ENCODE measurements around the gene LRP1B. TPM values are rescaled to one million over a fixed set of nuclear protein-coding genes. Genes with fewer than 3 reads are reported as not detected.
"Not testable (repeated sequence)": the region's sequence is repeated elsewhere in the genome, so short reads cannot be mapped to it uniquely, and the experiment has no call there.

Gene LRP1B
- polyA plus RNA-seq, 4 donors, result 0.92 to 3.7 (median 1.3) TPM

GRCh38 chr2:140683658-140684057, 1447.2 kb downstream of the LRP1B start:
- no peak for DNase-seq (ENCODE audit: low read depth in 4 of 4, low spot score in 3 of 4)

DNA sequence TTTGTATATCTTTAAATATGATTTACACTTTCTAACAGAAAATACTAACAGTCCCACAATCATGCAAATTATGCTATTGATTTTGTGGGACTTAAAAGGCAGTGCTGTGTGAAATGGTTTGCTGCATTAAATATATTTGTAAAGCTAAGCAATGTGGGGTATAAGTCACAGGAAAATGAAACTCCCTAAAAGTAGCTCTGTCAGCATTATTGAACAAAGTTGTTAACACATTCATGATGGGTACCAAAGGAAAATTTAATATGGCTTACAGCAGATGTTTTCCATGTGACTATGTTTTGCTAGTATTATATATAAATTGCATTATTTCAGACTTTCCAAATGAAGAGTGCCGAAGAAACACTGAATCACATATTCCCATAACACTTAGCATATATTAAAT, 1450.0 kb downstream of the LRP1B start:
- DNase-seq (ENCODE audit: low read depth in 4 of 4, low spot score in 3 of 4), result no peak

DNA sequence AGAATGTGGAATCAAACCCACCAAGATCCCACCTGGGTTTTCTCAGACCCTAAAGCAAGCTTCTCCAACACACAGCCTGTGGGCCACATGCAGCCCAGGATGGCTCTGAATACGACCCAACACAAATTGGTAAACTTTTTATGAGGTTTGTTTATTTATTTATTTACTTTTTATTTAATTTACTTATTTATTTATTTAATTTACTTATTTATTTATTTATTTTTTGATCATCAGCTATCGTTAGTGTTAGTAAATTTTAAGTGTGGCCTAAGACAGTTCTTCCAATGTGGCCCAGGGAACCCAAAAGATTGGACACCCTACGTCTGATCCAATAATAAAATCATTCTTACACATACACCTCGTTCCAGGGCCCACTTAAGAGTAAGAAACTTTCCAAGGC, 1451.1 kb downstream of the LRP1B start:
- no peak for DNase-seq (ENCODE audit: low read depth in 4 of 4, low spot score in 3 of 4)

DNA sequence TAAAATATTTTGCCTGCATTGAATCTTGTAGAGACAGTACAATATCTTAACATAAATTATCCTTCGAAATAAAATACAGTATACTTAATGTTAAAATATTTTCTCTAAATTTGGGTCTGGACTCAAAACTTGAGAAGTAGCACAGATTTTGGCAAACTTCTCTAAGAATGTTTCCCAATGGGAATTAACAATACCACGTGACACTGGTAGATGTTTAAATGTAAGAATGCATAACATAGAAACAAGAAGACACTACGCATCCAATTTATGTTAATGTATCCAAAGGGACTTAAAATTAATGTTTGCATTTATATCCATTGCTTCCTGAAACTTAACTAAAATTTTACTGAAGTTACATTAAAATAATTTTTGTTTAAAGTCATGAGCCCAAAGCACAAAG, 1460.9 kb downstream of the LRP1B start:
- DNase-seq (ENCODE audit: low read depth in 4 of 4, low spot score in 3 of 4), result no peak

DNA sequence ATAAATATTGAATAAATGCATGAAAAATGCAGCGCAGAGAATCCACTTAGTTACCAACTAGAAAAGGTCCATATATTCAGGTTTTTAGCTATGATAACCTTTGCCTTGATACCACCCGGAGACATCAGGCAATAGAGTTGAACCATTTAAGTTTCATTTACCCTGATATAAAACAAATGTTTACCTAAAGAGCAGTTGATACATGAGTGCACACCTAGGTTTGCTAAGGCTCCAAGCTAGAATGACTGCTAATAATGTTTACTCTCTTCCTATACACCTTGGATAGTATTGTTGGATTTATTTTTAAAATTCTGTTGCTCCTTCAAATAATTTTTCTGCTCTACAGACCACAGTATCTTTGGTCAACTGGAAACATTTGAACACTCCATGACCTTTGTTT, 1463.6 kb downstream of the LRP1B start:
- DNase-seq (ENCODE audit: low read depth in 4 of 4, low spot score in 3 of 4), result no peak

- no peak for DNase-seq (ENCODE audit: low read depth in 4 of 4, low spot score in 3 of 4)
These were observed 1468.3 kb downstream of the LRP1B start for GRCh38 chr2:140662504-140662903.

DNA sequence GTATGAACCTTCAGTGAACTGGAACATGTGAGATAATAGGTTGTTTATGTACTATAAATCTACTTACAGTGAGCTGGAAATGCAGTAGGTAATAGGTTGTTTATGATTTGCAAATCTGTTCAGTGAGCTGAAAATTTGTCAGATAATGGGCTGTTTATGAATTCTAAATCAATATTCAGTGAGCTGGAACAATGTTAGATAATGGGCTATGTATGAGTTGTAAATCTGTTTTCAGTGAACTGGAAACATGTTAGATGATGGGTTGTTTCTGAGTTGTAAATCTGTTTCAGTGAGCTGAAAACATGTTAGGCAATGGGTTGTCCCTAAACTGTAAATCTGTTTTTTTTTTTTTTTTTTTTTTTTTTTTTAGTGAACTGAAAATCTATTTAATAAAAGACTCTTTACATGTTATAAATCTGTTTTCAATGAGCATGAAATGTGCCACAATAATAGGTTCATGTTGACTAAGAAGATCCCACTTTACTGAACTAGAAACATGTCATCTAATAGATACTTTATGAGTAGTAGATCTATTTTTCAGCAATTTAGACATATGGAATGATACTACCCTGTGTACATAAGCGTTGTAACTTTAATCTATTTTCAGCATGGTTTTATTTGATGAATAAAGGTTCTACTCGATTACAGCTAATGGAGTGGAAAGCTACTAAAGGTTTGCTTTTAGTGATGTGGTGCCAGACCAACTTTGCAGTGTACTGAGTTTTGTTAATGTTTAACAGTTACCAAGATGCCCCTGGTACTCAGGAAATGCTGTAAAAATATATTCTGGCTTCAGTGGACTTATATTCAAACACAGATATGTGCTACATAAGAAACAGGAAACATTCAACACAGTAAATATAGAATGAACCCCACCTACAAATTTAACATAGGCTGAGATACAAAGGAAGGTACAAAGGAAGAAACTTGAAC, 1471.8 kb downstream of the LRP1B start:
- DNase-seq (ENCODE audit: low read depth in 4 of 4, low spot score in 3 of 4), result no peak

GRCh38 chr2:140657657-140658056, 1473.2 kb downstream of the LRP1B start:
- DNase-seq (ENCODE audit: low read depth in 4 of 4, low spot score in 3 of 4), result no peak

- DNase-seq (ENCODE audit: low read depth in 4 of 4, low spot score in 3 of 4), result no peak
These were observed 1476.3 kb downstream of the LRP1B start for GRCh38 chr2:140654565-140654964.

DNA sequence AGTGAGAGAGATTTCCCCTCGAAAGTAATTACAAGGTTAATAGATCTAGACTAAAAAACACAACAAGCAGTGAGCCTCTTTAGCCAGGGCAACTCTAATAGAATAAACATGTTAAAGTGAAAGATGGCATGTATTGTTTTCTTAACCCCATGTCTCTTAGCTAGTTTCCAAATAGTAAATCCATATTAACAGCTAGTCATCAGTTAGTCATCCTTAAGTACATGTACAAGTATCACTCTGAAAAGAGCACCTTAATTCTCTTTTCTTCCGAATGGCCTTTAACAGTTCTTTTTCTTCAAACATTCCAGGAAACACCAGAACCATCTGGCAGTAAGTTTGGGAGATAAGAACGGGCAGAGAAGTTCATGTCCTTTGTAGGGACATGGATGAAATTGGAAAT, 1480.0 kb downstream of the LRP1B start:
- DNase-seq (ENCODE audit: low read depth in 4 of 4, low spot score in 3 of 4), result no peak

DNA sequence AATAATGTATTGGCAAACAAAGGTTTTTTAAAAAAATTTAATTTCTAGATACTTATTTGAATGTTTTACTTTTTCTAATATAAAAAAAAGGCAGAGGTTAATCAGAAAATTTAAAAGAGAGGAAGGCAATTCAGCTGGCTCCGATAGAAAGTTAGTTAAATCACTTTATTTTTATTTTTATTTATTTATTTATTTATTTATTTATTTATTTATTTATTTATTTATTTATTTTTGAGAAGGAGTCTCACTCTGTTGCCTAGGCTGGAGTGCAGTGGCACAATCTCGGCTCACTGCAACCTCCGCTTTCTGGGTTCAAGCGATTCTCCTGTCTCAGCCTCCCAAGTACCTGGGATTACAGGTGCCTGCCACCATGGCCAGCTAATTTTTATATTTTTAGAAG, 1480.7 kb downstream of the LRP1B start:
- not testable (repeated sequence) for DNase-seq (ENCODE audit: low read depth in 4 of 4, low spot score in 3 of 4)

DNA sequence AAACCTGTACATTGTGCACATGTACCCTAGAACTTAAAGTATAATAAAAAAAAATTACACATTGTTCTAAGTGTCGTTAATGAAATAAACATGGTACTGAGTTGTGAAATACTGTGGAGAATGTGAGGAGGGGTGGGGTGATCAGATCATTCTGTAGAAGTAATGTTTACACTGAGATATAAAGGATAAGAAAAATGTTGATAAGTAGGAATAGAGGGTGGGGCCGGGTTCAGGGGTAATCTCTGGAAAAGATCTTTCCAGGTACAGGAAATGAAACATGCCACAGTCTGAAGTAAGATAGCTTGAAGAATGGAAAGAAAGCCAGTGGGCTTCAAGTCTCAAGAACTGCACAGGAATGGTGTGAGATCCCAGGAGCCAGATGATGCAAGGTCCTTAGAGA, 1482.4 kb downstream of the LRP1B start:
- DNase-seq (ENCODE audit: low read depth in 4 of 4, low spot score in 3 of 4), result no peak

DNA sequence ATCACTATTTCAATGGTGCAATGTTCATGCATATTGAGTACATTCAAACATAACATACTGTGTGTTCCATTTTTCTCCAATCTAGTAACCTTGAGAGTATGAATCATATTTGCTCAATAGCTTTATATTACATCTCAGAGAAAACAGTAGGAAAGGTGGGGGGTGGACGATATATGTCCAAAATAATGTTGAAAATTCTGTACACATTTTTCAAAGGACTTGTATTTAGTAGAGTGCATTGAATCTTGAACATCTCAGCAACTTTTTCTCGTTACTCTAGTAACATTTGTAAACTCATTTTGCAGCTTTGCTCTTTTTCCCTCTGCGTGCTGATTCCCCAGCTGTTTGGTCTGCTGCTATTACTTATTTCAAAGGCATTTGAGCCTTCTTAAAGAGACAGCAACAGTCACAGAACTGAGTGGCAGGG, 1487.0 kb downstream of the LRP1B start:
- no peak for DNase-seq (ENCODE audit: low read depth in 4 of 4, low spot score in 3 of 4)

DNA sequence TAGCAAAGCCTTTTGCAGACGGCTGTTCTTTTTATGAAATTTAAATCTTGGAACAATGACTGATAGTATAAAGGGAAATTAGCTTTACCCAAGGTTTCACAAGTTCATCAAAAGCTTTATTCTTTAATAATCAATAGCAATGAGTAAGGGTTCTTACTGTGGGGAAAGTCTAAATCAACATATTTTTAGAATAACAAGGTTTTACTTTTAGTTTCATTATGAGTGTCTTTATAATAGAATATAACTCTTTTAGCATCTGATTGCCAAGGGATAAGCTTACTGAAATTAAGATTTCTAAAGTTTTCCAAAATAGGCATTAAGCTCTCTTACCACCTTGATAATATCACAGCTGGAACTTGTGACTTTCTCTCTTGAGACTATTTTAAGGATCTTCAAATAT, 1489.7 kb downstream of the LRP1B start:
- no peak for DNase-seq (ENCODE audit: low read depth in 4 of 4, low spot score in 3 of 4)

DNA sequence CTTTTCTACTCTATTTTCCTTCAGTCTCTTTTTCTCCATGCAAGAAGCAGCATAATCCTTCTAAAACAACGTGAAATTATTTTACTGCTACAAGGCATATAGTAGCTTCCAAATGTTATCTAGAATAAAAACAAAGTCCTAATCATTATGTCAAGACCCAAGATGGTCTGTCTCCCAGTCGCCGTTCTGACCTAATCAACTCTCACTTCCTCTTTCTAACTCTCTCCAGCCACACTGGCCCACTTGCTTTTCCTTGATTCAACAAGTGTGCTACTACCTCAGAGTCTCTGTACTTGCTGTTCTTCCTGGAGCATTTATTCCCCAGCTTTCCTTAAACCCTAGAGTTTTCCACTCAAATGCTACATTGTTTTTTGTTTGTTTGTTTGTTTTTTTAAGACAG, 1491.2 kb downstream of the LRP1B start:
- no peak for DNase-seq (ENCODE audit: low read depth in 4 of 4, low spot score in 3 of 4)

DNA sequence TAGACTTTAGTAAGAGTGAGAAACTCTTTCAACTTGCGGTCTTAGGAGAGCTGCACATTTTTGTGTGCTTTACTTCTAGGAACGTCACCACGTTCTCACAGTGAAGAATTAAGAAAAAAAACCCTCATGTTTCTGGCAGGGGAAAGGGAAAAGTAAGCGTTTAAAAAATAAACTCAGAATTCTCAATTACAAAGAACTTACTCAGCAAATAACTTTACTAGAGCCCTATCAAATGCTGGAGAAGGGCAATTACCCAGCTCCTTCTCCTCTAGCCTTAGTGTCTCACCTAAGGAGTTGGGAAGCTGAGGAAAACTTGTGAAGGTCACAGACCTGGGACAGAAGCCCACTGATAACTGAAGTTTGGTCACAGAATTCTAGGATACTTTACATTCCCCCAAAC, 1500.3 kb downstream of the LRP1B start:
- DNase-seq (ENCODE audit: low read depth in 4 of 4, low spot score in 3 of 4), result no peak

- DNase-seq (ENCODE audit: low read depth in 4 of 4, low spot score in 3 of 4), result no peak
These were observed 1502.9 kb downstream of the LRP1B start for GRCh38 chr2:140627885-140628284.

DNA sequence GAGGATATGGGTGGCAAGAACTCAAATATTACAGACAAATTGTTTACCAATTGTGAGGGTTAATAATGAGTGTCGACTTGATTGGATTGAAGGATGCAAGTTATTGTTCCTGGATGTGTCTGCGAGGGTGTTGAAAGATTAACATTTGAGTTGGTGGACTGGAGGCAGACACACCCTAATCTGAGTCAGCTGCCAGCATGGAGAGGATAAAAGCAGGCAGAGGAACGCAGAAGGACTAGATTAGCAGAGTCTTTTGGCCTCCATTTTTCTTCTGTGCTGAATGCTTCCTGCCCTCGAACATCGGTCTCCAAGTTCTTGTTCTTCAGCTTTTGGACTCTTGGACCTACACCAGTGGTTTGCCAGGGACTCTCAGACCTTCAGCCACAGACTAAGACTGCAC, 1503.7 kb downstream of the LRP1B start:
- no peak for DNase-seq (ENCODE audit: low read depth in 4 of 4, low spot score in 3 of 4)

DNA sequence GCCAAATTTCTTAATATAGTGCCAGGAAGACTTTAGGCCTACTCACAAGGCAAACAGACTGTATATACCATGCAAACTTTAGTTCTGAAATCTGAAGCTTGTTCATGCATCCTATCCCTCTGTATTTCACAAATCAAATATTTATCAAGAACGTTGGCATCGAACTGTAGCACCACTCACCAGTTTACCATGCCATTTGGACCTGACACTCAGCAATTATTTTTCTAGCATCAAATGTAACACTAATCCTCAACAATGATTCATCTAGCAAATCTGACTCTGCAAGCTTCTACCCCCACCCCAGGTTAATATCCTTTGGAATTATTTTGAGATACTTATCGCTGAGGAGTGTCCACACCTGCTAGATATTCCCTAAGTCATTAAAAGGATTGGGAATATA, 1506.6 kb downstream of the LRP1B start:
- no peak for DNase-seq (ENCODE audit: low read depth in 4 of 4, low spot score in 3 of 4)

GRCh38 chr2:140621583-140622362, 1509.0 kb downstream of the LRP1B start:
- DNase-seq (ENCODE audit: low read depth in 4 of 4, low spot score in 3 of 4), result no peak

- DNase-seq (ENCODE audit: low read depth in 4 of 4, low spot score in 3 of 4), result no peak
These were observed 1526.0 kb downstream of the LRP1B start for GRCh38 chr2:140604788-140605187.

- no peak for DNase-seq (ENCODE audit: low read depth in 4 of 4, low spot score in 3 of 4)
These were observed 1526.7 kb downstream of the LRP1B start for GRCh38 chr2:140604096-140604495.

Data from left renal pelvis (tissue), 4 donors.